HCT116 (cell line): ENCODE results near the gene RNASEH2B. TPM values are rescaled to one million over a fixed set of nuclear protein-coding genes. Genes with fewer than 3 reads are reported as not detected.

Experiments used
- ATAC-seq: fragments of 200-7000 bp; cut with Tn5 transposase; 2 replicates; pipeline ENCODE4 v1.9.1; 2020; ENCODE audit warnings: mild to moderate bottlenecking, moderate library complexity
- BruUV-seq: library from RNA; stranded (reverse); fragments of 400-500 nt; replicated peaks from 2 replicates; lab custom pipeline; 2021; lab: Mats Ljungman, UMichigan
- CTCF ChIA-PET: fragments of 300-600 bp; sonication (Branson Sonifier 250); formaldehyde crosslinking; loops from one replicate; lab custom pipeline; 2021; ENCODE audit warnings: antibody characterized with exemption; lab: Charles Lee
- POLR2A ChIA-PET: fragments of 300-600, 350-600 bp; sonication (Branson Sonifier 250); formaldehyde crosslinking; loops from one replicate; lab custom pipeline; 2021; ENCODE audit warnings: antibody characterized with exemption; lab: Charles Lee
- RAD21 ChIA-PET, 2 experiments: fragments of 300-600 bp; sonication (Branson Sonifier 250); formaldehyde crosslinking; loops; one replicate each; lab custom pipeline; 2023; ENCODE audit warnings: low total read pairs in 2 of 2; ENCODE audit not compliant: uncharacterized antibody in 2 of 2, unreplicated experiment in 2 of 2, low non-redundant PET in 1 of 2; lab: Charles Lee
- DNase-seq: peaks from one replicate; pipeline ENCODE4 v3.0.0-alpha.2; 2010; ENCODE audit warnings: low read depth, low spot score
- H2AFZ ChIP-seq: fragments of 200-600 bp; shearing (Covaris generic), sonication (generic); 2 replicates; pipeline ENCODE4 v1.6.1; 2017; ENCODE audit warnings: low read depth, mixed run types, mixed read lengths, antibody characterized with exemption, low read length; ENCODE audit not compliant: poor library complexity, severe bottlenecking
- H3K27ac ChIP-seq: 2 replicates; pipeline ENCODE4 v1.5.1; 2012; ENCODE audit warnings: low read depth, low read length
- H3K27me3 ChIP-seq: fragments of 200-600 bp; sonication (generic); 2 replicates; pipeline ENCODE4 v1.6.1; 2016; ENCODE audit warnings: mixed run types, low read length, mixed read lengths; ENCODE audit not compliant: insufficient read depth
- H3K36me3 ChIP-seq, 2 experiments: fragments of 200-500 bp in 1 of 2; fragments of 200-600 bp in 1 of 2; sonication (Bioruptor generic) in 1 of 2; sonication (generic) in 1 of 2; 2 replicates each; pipeline versions ENCODE4 v1.5.1 to v1.6.1; 2014 to 2016; ENCODE audit warnings: low read length in 2 of 2, inconsistent platforms in 1 of 2, mixed read lengths in 1 of 2, mixed run types in 1 of 2; ENCODE audit not compliant: insufficient read depth in 2 of 2, control insufficient read depth in 1 of 2
- H3K4me1 ChIP-seq, 2 experiments: fragments of 200-600 bp in 1 of 2; sonication (generic) in 1 of 2; 2 replicates each; pipeline versions ENCODE4 v1.5.1 to v1.6.1; 2012 to 2017; ENCODE audit warnings: low read length in 2 of 2, inconsistent platforms in 1 of 2, mild to moderate bottlenecking in 1 of 2, mixed read lengths in 1 of 2, mixed run types in 1 of 2, moderate library complexity in 1 of 2; ENCODE audit not compliant: insufficient read depth in 2 of 2, control insufficient read depth in 1 of 2
- H3K4me2 ChIP-seq: fragments of 200-600 bp; sonication (generic); 2 replicates; pipeline ENCODE4 v1.6.1; 2017; ENCODE audit warnings: mixed run types, low read length, mixed read lengths
- H3K4me3 ChIP-seq, 2 experiments: fragments of 200-600 bp in 1 of 2; sonication (generic) in 1 of 2; replicated peaks in 1 of 2; 2 replicates each; pipeline ENCODE4 v1.5.1; 2011 to 2016; ENCODE audit warnings: low read length in 2 of 2, control low read depth in 1 of 2, low read depth in 1 of 2, mild to moderate bottlenecking in 1 of 2, mixed read lengths in 1 of 2, mixed run types in 1 of 2
- H3K79me2 ChIP-seq: fragments of 200-600 bp; sonication (generic); 2 replicates; pipeline ENCODE4 v1.6.1; 2017; ENCODE audit warnings: mild to moderate bottlenecking, mixed run types, low read length, moderate library complexity, mixed read lengths; ENCODE audit not compliant: insufficient read depth
- H3K9ac ChIP-seq: fragments of 200-600 bp; sonication (generic); 2 replicates; pipeline ENCODE4 v1.6.1; 2016; ENCODE audit warnings: low read length, mixed read lengths
- H3K9me2 ChIP-seq: fragments of 200-600 bp; sonication (generic), shearing (Covaris generic); 2 replicates; pipeline ENCODE4 v1.6.1; 2017; ENCODE audit warnings: mixed run types, mild to moderate bottlenecking, moderate library complexity; ENCODE audit not compliant: insufficient read depth
- H3K9me3 ChIP-seq, 2 experiments: fragments of 200-500 bp in 1 of 2; fragments of 200-600 bp in 1 of 2; sonication (Bioruptor generic) in 1 of 2; sonication (generic) in 1 of 2; 2 replicates each; pipeline ENCODE4 v1.6.1; 2014 to 2017; ENCODE audit warnings: low read length in 2 of 2, mixed read lengths in 2 of 2, inconsistent platforms in 1 of 2, low read depth in 1 of 2, mild to moderate bottlenecking in 1 of 2, mixed run types in 1 of 2, moderate library complexity in 1 of 2; ENCODE audit not compliant: control insufficient read depth in 1 of 2, insufficient read depth in 1 of 2
- H4K20me1 ChIP-seq: fragments of 200-600 bp; sonication (generic), shearing (Covaris generic); 2 replicates; pipeline ENCODE4 v1.6.1; 2017; ENCODE audit warnings: mixed run types, mild to moderate bottlenecking, moderate library complexity; ENCODE audit not compliant: insufficient read depth
- CBX3 ChIP-seq: IDR thresholded peaks from 2 replicates; pipeline ENCODE4 v1.6.1; 2012; ENCODE audit warnings: low read depth
- CEBPB ChIP-seq: IDR thresholded peaks from 2 replicates; pipeline ENCODE4 v1.6.1; 2012; ENCODE audit warnings: low read depth
- EGR1 ChIP-seq: IDR thresholded peaks from 2 replicates; pipeline ENCODE4 v1.6.1; 2012; ENCODE audit warnings: low read depth
- POLR2A ChIP-seq: IDR thresholded peaks from 2 replicates; pipeline ENCODE4 v1.7.0; 2011; ENCODE audit warnings: borderline replicate concordance; ENCODE audit not compliant: insufficient read depth, insufficient read length; ENCODE audit errors: extremely low read depth
- SIN3A ChIP-seq: IDR thresholded peaks from 2 replicates; pipeline ENCODE4 v1.6.1; 2012; ENCODE audit warnings: low read depth
- SRF ChIP-seq: IDR thresholded peaks from 2 replicates; pipeline ENCODE4 v1.6.1; 2012; ENCODE audit warnings: low read depth
- TCF7L2 ChIP-seq: IDR thresholded peaks from 2 replicates; pipeline ENCODE4 v1.7.0; 2011; ENCODE audit warnings: borderline replicate concordance, inconsistent platforms; ENCODE audit not compliant: insufficient read depth, insufficient read length; ENCODE audit errors: extremely low read depth
- ZNF274 ChIP-seq: fragments of 200-500 bp; sonication (Bioruptor generic); IDR thresholded peaks from 2 replicates; pipeline ENCODE4 v1.6.1; 2014; ENCODE audit warnings: mild to moderate bottlenecking, low read depth, low read length, inconsistent platforms
- intact Hi-C: fragments of 100-400 bp; cut with micrococcal nuclease; formaldehyde crosslinking; loops from 2 replicates; pipeline ENCODE4 v1.10.0; 2022
- total RNA-seq: library from RNA; stranded (reverse); gene quantifications from one replicate; pipeline ENCODE4 v1.2.1, GENCODE V29; 2021; ENCODE audit not compliant: unreplicated experiment
- TF ChIP-seq, protein P1 (sequence below): IDR thresholded peaks from 2 replicates; pipeline ENCODE4 v1.6.1; 2012; ENCODE audit warnings: low read depth

The RNASEH2B gene
- total RNA-seq, 1 experiment from 2014 or later = 41.3 TPM

- Histone ChIP-seq H2AFZ (no peak overlapping the region), H3K79me2 (no peaks in the 10 kb centered on the region), H3K9ac (no peak overlapping the region), H4K20me1 (no peaks in the 10 kb centered on the region)
- no TSS peak for BruUV-seq
- intact Hi-C loops = no loop called here
- ATAC-seq = no peak
- RAD21 ChIA-PET = no interaction called here
- TF ChIP-seq CBX3 (no peak), TCF7L2 (no peak), ZNF274 (no peak), EGR1 (no peak), SIN3A (no peak), CEBPB (no peak), SRF (no peak)
- TF ChIP-seq, protein P1, sequence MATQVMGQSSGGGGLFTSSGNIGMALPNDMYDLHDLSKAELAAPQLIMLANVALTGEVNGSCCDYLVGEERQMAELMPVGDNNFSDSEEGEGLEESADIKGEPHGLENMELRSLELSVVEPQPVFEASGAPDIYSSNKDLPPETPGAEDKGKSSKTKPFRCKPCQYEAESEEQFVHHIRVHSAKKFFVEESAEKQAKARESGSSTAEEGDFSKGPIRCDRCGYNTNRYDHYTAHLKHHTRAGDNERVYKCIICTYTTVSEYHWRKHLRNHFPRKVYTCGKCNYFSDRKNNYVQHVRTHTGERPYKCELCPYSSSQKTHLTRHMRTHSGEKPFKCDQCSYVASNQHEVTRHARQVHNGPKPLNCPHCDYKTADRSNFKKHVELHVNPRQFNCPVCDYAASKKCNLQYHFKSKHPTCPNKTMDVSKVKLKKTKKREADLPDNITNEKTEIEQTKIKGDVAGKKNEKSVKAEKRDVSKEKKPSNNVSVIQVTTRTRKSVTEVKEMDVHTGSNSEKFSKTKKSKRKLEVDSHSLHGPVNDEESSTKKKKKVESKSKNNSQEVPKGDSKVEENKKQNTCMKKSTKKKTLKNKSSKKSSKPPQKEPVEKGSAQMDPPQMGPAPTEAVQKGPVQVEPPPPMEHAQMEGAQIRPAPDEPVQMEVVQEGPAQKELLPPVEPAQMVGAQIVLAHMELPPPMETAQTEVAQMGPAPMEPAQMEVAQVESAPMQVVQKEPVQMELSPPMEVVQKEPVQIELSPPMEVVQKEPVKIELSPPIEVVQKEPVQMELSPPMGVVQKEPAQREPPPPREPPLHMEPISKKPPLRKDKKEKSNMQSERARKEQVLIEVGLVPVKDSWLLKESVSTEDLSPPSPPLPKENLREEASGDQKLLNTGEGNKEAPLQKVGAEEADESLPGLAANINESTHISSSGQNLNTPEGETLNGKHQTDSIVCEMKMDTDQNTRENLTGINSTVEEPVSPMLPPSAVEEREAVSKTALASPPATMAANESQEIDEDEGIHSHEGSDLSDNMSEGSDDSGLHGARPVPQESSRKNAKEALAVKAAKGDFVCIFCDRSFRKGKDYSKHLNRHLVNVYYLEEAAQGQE = no peak
- TF ChIP-seq, all 23 proteins: peak for 0
- no peak overlapping the region for H3K4me3 ChIP-seq
- H3K27me3 ChIP-seq = no peaks in the 10 kb centered on the region
- no peak overlapping the region for H3K27ac ChIP-seq
- no peak for DNase-seq
- no peaks in the 10 kb centered on the region for H3K9me3 ChIP-seq
- CTCF ChIA-PET = no interaction called here
- POLR2A ChIA-PET = no interaction called here
- H3K4me2 ChIP-seq = no peak overlapping the region
- H3K4me1 ChIP-seq = no peaks in the 10 kb centered on the region
- no peaks in the 10 kb centered on the region for H3K9me2 ChIP-seq
- H3K36me3 ChIP-seq = no peaks in the 10 kb centered on the region; a peak in 1 of 4 replicates
These were observed 41.3 kb downstream of the RNASEH2B start for GRCh38 chr13:50950849-50951248.

DNA sequence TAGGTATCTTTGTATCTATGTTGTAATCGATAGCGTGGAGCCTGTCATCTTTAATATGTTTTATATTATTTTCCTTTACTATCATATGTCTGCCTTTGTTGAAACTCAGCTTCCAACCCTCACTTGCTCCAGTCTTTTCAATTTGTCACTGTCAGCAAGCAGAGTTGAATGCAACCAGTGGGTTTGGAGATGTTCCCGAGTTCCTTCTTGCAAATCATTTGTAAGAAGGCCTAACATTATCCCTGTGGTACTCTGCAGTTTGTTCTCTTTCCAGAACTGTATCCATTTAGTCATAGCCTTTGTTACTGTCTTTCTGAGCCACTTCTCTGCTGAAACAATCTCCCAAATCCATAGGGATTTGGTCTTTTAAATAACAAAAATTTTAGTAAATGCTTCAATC, 41.8 kb downstream of the RNASEH2B start:
- no peak overlapping the region for H2AFZ ChIP-seq
- H3K9me2 ChIP-seq = no peaks in the 10 kb centered on the region
- H3K9ac ChIP-seq = no peak overlapping the region
- H4K20me1 ChIP-seq = no peaks in the 10 kb centered on the region
- DNase-seq = no peak
- no peak for TF ChIP-seq POLR2A
- POLR2A ChIA-PET = no interaction called here
- no peak overlapping the region for H3K4me2 ChIP-seq
- H3K27ac ChIP-seq = no peak overlapping the region
- no peaks in the 10 kb centered on the region for H3K27me3 ChIP-seq
- H3K36me3 ChIP-seq = no peaks in the 10 kb centered on the region; a peak in 1 of 4 replicates
- intact Hi-C loops = no loop called here
- H3K9me3 ChIP-seq = no peaks in the 10 kb centered on the region
- ATAC-seq = no peak
- H3K4me1 ChIP-seq = no peaks in the 10 kb centered on the region
- RAD21 ChIA-PET = no interaction called here
- no peak overlapping the region for H3K4me3 ChIP-seq
- CTCF ChIA-PET = no interaction called here
- no TSS peak for BruUV-seq
- no peaks in the 10 kb centered on the region for H3K79me2 ChIP-seq
